Superior temporal gyrus (tissue), 1 donor: ENCODE data around the gene PIP4K2B.
A peak's percentile ranks its signal among the peaks of the same experiment; 100 is the strongest.
"Not testable (repeated sequence)": the region's sequence is repeated elsewhere in the genome, so short reads cannot be mapped to it uniquely, and the experiment has no call there.

ENCODE experiments used
- DNase-seq: peaks from one replicate; pipeline ENCODE4 v3.0.0-alpha.2; 2016; ENCODE audit errors: extremely low spot score

The PIP4K2B gene

GRCh38 chr17:38799501-38800236 lies at the start of gene PIP4K2B:
Gene PIP4K2B, minus strand, starts transcription at chr17:38799556. Its CDS starts 132 bp downstream, at chr17:38799424.
- peak; percentile 94 for DNase-seq

GRCh38 chr17:38848557-38848891 lies 49.2 kb upstream of the PIP4K2B start:
- DNase-seq = no peak

- DNase-seq = no peak
These were observed 45.0 kb upstream of the PIP4K2B start for GRCh38 chr17:38844261-38844757.

- no peak for DNase-seq
These were observed 26.4 kb upstream of the PIP4K2B start for GRCh38 chr17:38825762-38826247.

GRCh38 chr17:38824899-38825761 lies 25.8 kb upstream of the PIP4K2B start, which contains the start of gene CWC25:
Gene CWC25, minus strand, starts transcription at chr17:38825321. Its CDS starts 138 bp downstream, at chr17:38825183.
- peak; percentile 99 for DNase-seq

- DNase-seq = no peak
These were observed 16.3 kb upstream of the PIP4K2B start for GRCh38 chr17:38815576-38816193.

- DNase-seq = no peak
These were observed 10.5 kb upstream of the PIP4K2B start for GRCh38 chr17:38809828-38810227.

- no peak for DNase-seq
These were observed 943 bp upstream of the PIP4K2B start for GRCh38 chr17:38800237-38800760.

- peak; percentile 47 for DNase-seq
These were observed 499 bp downstream of the PIP4K2B start for GRCh38 chr17:38798614-38799500.

GRCh38 chr17:38797828-38798227 lies 1.5 kb downstream of the PIP4K2B start:
- DNase-seq = no peak

- no peak for DNase-seq
These were observed 2.2 kb downstream of the PIP4K2B start for GRCh38 chr17:38797158-38797490.

- DNase-seq = no peak
These were observed 2.8 kb downstream of the PIP4K2B start for GRCh38 chr17:38796451-38797157.

- no peak for DNase-seq
These were observed 5.1 kb downstream of the PIP4K2B start for GRCh38 chr17:38794221-38794620.

GRCh38 chr17:38791162-38791561 lies 8.2 kb downstream of the PIP4K2B start:
- no peak for DNase-seq

GRCh38 chr17:38790148-38790707 lies 9.1 kb downstream of the PIP4K2B start:
- not testable (repeated sequence) for DNase-seq

- DNase-seq = no peak
These were observed 10.2 kb downstream of the PIP4K2B start for GRCh38 chr17:38789185-38789584.

GRCh38 chr17:38787999-38788398 lies 11.4 kb downstream of the PIP4K2B start:
- DNase-seq = not testable (repeated sequence)

- no peak for DNase-seq
These were observed 13.0 kb downstream of the PIP4K2B start for GRCh38 chr17:38786372-38786771.

GRCh38 chr17:38783227-38783626 lies 16.1 kb downstream of the PIP4K2B start:
- DNase-seq = no peak
